Hematopoietic multipotent progenitor cell (in vitro differentiated cells): ENCODE data around the gene HAUS8. TPM values are rescaled to one million over a fixed set of nuclear protein-coding genes. Genes with fewer than 3 reads are reported as not detected.

ENCODE experiments used
- DNase-seq, 3 donors: peaks; one replicate each; pipeline ENCODE4 v3.0.0-alpha.2; 2011 to 2015; ENCODE audit warnings: low read depth in 2 of 3, low spot score in 2 of 3
- total RNA-seq: library from RNA; depleted of rRNA; stranded (reverse); fragments of >200 nt; gene quantifications from one replicate; pipeline ENCODE4 v1.2.3, GENCODE V29; 2012

Gene HAUS8
- total RNA-seq, 1 donor, result 1.6 TPM

DNA sequence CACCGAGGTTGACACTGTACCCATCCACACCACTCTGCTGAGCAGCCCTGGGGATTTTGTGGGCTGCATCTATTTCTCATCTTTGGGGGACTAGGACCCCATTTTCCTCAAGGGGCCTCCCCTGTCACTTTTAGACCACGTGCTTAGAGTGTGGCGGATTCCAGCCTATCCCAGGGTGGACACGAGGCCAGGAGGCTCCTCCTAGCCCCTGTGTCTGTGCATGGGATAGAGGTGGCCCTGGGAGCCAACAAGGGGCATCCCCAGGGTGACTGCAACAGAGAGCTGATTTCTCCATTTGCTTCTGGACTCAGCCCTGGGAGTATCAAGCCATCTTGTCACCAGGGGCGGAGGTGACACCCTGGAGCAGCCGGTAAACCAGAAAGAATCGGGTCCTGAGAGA is 72.8 kb downstream of the HAUS8 start:
- no peak for DNase-seq

- peak; percentile 18 to 56 (median 41) for DNase-seq
These were observed 73.6 kb downstream of the HAUS8 start for GRCh38 chr19:17001603-17002183.

Other genes starting within 250 kb of the HAUS8 start
- gene SIN3B, start 246.1 kb downstream of the HAUS8 start, total RNA-seq, result 32.0 TPM
- gene F2RL3, start 186.5 kb downstream of the HAUS8 start, total RNA-seq, result 2.4 TPM
- 0.81 TPM for gene CPAMD8, start 48.6 kb downstream of the HAUS8 start, total RNA-seq
- gene MYO9B, start 325 bp upstream of the HAUS8 start, total RNA-seq, result 158 TPM
- 50.4 TPM for gene USE1, start 139.9 kb upstream of the HAUS8 start, total RNA-seq
- gene OCEL1, start 150.8 kb upstream of the HAUS8 start, total RNA-seq, result 2.4 TPM
- gene NR2F6, start 170.5 kb upstream of the HAUS8 start, total RNA-seq, result 10.8 TPM
- gene USHBP1, start 189.3 kb upstream of the HAUS8 start, total RNA-seq, result 0.27 TPM
- 79.2 TPM for gene BABAM1, start 192.0 kb upstream of the HAUS8 start, total RNA-seq
- gene ANKLE1, start 206.4 kb upstream of the HAUS8 start, total RNA-seq, result 7.3 TPM
- gene ABHD8, start 228.0 kb upstream of the HAUS8 start, total RNA-seq, result 19.4 TPM
- 44.4 TPM for gene MRPL34, start 230.4 kb upstream of the HAUS8 start, total RNA-seq
- gene DDA1, start 234.1 kb upstream of the HAUS8 start, total RNA-seq, result 12.4 TPM